SK-MEL-5 (cell line): Measurements from ENCODE around the gene CASP12. TPM values are rescaled to one million over a fixed set of nuclear protein-coding genes. Genes with fewer than 3 reads are reported as not detected.
A peak's percentile ranks its signal among the peaks of the same experiment; 100 is the strongest.

Experiments used
- DNase-seq: peaks from one replicate; pipeline ENCODE4 v3.0.0-alpha.2; 2016; ENCODE audit warnings: low read depth, low spot score
- in situ Hi-C: cut with HindIII; loops from 2 replicates; pipeline ENCODE4 v1.10.0; 2016; ENCODE audit warnings: low sequenced_read_pairs, high pct_unique_total_duplicates, low pct_unique_long_range_greater_than_20kb
- total RNA-seq: library from RNA; depleted of rRNA; stranded (reverse); fragments of >200 nt; shearing (Covaris generic); gene quantifications from 2 replicates; pipeline ENCODE4 v1.2.3, GENCODE V29; 2014

CASP12 gene
- total RNA-seq, 1 experiment from 2014 or later: not detected

DNA sequence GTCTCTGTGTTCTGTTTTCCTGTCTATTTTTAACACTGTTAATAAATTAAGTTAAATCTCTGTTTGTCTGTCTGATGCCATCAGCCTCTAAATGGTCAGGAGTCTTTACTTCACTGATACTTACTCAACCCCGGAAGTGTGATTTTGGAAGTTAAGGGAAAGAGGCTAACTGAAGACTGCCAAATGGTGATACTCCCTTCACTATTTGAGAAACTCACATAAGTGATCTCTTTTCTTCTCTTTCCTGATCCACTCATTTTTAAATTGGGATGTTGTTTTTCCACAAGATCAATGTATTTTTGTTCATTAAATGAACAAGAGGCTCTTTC is 389 bp upstream of the CASP12 start:
- no peak for DNase-seq
- in situ Hi-C loops: no loop called here

- no peak for DNase-seq
- in situ Hi-C loops: no loop called here
Measured at GRCh38 chr11:104895634-104896033, 2.6 kb downstream of the CASP12 start.

- in situ Hi-C loops: no loop called here
Measured at GRCh38 chr11:104893876-104894275, 4.4 kb downstream of the CASP12 start.

DNA sequence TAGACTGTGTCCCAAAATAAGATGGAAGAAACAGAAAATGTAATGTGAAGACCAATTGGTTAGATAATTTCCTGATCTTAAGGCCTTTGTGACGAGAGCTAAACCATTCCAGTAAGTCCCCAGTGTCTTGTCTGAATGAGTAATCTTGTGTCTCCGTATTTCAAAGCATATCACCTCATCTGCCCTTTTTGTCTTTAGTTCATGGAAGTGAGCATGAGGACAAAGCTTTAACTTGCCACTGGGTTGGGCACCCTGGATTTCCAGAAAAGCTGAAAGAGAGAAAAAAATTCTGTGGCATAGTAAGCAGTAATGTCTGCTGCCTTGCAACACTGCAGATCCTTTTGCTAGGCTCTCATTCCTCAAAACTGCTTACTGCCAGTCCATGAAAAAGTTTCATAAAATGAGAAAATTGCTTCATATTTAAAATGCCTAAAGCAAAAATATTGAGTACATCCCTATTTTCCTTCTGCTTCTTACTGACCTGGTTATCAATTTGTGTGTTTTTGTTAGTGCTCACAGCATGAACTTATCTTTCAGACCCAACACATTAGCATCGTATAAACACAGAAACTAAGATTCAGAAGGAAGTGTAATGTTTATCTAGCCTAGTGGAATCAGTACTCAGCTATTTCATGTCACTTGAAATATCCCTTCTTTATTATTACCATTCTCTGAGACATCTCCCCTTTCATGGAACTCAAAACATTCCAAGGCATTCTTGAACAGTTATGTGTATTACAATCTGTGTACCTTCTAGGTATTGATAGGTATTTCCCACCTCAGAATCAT is 5.3 kb downstream of the CASP12 start:
- in situ Hi-C loops: no loop called here
- no peak for DNase-seq

More at GRCh38 chr11:104893876-104894275, 4.4 kb downstream of the CASP12 start:
- no peak for DNase-seq

DNA sequence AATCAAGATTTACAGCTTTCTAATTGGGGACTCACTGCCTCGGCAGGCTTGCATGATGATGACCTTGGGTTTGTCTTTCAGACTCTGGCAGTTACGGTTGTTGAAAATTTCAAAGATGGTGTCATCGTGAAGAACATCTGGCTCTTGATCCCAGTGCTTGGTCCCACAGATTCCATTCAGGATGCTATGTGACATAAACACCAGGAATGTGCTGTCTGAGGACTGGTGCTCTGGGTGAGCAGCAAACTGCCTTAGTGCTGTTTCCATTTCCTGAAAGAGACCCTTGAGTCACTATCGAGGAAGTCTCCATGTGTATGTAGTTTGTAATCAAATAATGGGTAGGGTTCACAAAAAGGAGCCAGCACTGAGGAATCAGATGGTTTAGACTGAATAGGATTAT is 7.1 kb downstream of the CASP12 start:
- in situ Hi-C loops: no loop called here

GRCh38 chr11:104883342-104883741 is 14.9 kb downstream of the CASP12 start:
- DNase-seq: no peak
- in situ Hi-C loops: no loop called here

More for the DNA sequence above, 7.1 kb downstream of the CASP12 start:
- DNase-seq: no peak

GRCh38 chr11:104881117-104881794 is 17.0 kb downstream of the CASP12 start:
- in situ Hi-C loops: no loop called here
- DNase-seq: no peak

- in situ Hi-C loops: no loop called here
- DNase-seq: no peak
Measured at GRCh38 chr11:104879514-104880190, 18.6 kb downstream of the CASP12 start.

- in situ Hi-C loops: no loop called here
- no peak for DNase-seq
Measured at GRCh38 chr11:104876861-104877431, 21.3 kb downstream of the CASP12 start.

GRCh38 chr11:104876324-104876723 is 21.9 kb downstream of the CASP12 start:
- in situ Hi-C loops: no loop called here
- no peak for DNase-seq

- in situ Hi-C loops: no loop called here
- DNase-seq: peak; percentile 2
Measured at GRCh38 chr11:104873252-104873651, 25.0 kb downstream of the CASP12 start.

GRCh38 chr11:104872393-104872792 is 25.9 kb downstream of the CASP12 start:
- in situ Hi-C loops: no loop called here
- no peak for DNase-seq

- in situ Hi-C loops: no loop called here
- no peak for DNase-seq
Measured at GRCh38 chr11:104870910-104871309, 27.4 kb downstream of the CASP12 start.

DNA sequence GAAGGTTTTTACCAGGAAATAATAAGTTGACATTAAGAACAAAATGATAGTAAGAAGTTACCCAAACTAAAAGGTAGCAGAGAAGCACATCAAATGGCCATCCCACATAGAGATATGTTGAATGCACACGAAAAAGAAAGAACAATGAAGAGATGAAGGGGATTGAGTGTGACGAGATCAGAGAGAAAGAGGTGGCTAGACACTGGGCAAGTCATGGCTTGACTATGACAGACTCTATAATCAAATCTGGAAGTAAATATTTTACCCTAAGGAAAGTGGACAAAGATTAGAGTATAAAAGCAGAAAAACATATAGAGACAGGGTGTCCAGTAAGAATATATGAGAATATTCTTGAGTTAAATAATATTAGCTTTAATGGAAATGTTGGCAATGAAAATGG is 31.4 kb downstream of the CASP12 start:
- DNase-seq: no peak
- in situ Hi-C loops: no loop called here

DNA sequence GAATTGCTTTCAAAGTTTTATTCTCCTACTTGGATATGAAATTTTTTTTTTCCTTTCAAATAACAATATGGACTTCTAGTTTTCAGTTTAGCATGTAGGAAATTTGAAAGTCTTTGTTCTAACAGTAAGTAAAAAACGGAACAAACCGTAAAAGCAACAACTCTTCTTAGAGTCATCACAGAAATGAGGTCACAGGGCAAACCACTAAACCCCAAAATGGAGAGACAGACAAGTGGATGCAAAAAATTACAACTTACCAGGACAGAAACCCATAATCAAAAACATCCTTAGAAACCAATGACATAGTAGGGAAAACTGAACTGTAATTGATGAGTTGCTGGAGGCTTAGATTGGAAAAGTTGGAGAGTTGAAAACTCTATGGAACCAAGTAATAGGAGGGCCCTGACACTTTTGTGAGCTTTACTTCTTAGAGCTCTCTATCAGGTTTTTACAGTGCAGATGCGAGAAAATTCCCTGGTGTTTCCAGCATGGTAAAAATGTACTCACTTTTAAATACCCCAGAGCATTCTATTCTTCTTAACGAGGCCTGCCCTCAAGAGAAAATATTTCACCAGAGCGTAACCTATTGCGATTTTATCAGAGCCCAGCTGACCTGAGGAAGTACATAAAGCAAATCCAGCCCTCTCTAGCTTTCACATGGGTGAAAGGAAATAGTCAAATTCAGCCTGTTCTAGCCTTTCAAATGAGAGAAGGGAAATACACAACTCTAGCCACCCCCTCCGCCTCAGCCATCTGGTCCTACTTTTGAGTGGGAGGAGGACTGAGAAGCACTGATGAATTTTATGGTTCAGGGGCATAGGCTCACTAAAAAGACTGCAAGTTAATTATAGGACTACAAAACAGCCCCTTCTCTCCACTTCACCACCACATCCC is 39.1 kb downstream of the CASP12 start:
- no peak for DNase-seq
- in situ Hi-C loops: no loop called here

DNA sequence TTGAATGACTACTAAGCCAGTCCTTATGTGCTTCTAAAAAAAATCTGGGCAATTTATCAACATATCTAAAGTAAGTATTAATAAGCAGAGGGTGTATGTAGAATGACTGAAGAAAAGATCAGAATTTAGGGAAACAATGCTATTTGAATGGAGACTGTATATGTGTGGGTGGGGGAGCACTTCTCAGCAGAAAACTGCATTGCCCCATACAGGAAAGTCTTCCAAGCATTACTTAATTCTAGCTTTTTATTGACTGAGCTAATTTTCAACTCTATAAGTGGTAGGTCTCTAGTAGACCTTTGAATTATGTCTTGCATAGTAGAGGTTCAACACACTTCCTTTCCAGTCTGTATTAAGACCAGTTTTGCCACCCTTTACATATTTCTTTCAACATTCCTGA is 41.7 kb downstream of the CASP12 start:
- no peak for DNase-seq
- in situ Hi-C loops: no loop called here

DNA sequence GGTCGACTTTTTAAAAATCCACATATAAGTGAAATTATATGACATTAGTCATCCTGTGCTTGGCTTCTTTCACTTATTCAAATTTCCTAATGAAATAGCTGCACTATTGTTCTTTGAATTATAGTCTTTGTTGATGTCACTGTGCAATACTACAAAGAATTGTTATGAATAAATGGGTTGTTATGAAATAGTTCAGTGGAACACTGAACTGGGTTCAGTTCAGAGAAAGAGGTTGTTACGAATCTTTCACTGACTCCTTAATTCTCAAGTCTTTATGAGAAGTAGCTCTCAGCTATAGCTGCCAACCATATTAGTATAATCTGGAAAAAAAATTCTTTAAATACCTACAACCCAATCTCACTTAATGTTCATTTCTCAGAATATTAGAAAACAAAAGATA is 42.3 kb downstream of the CASP12 start:
- no peak for DNase-seq
- in situ Hi-C loops: no loop called here
